Keratinocyte (primary cell): ENCODE results near the gene NRG4. TPM values are rescaled to one million over a fixed set of nuclear protein-coding genes. Genes with fewer than 3 reads are reported as not detected.
"Not testable (repeated sequence)": the region's sequence is repeated elsewhere in the genome, so short reads cannot be mapped to it uniquely, and the experiment has no call there.

Experiments
- DNase-seq: peaks from one replicate; pipeline ENCODE4 v3.0.0-alpha.2; 2011; ENCODE audit warnings: low read depth, missing footprints, low spot score
- FAIRE-seq: peaks from 2 replicates; lab custom pipeline; 2011; peaks lifted over from hg19 to GRCh38; lab: Jason Lieb, UNC
- H2AFZ ChIP-seq: 2 replicates; pipeline ENCODE4 v1.6.0; 2012; ENCODE audit warnings: low read length, control low read depth, inconsistent platforms; ENCODE audit not compliant: control insufficient read depth
- H3K27ac ChIP-seq: 2 replicates; pipeline ENCODE4 v1.5.1; 2011; ENCODE audit warnings: low read length; ENCODE audit not compliant: control insufficient read depth, insufficient read depth
- H3K27me3 ChIP-seq: 3 replicates; pipeline ENCODE4 v1.6.0; 2011; ENCODE audit warnings: low read length; ENCODE audit not compliant: control insufficient read depth, insufficient read depth; ENCODE audit errors: extremely low read depth
- H3K36me3 ChIP-seq, 2 experiments: 2 replicates in 1 of 2; 3 replicates in 1 of 2; pipeline ENCODE4 v1.5.1; 2011; ENCODE audit warnings: low read length in 2 of 2, mild to moderate bottlenecking in 1 of 2; ENCODE audit not compliant: control insufficient read depth in 2 of 2, insufficient read depth in 2 of 2; ENCODE audit errors: extremely low read depth in 1 of 2
- H3K4me1 ChIP-seq: 3 replicates; pipeline ENCODE4 v1.5.1; 2011; ENCODE audit warnings: low read length; ENCODE audit not compliant: control insufficient read depth, insufficient read depth; ENCODE audit errors: extremely low read depth
- H3K4me2 ChIP-seq: 3 replicates; pipeline ENCODE4 v1.6.0; 2011; ENCODE audit warnings: low read depth, low read length; ENCODE audit not compliant: control insufficient read depth, insufficient read depth; ENCODE audit errors: extremely low read depth
- H3K4me3 ChIP-seq, 3 experiments: fragments of 200-600 bp in 1 of 3; sonication (generic) in 1 of 3; 2 replicates in 2 of 3; 3 replicates in 1 of 3; pipeline ENCODE4 v1.5.1; 2011 to 2016; ENCODE audit warnings: low read length in 3 of 3, mild to moderate bottlenecking in 3 of 3, control low read depth in 2 of 3, inconsistent platforms in 1 of 3, low read depth in 1 of 3, mixed read lengths in 1 of 3, mixed run types in 1 of 3, moderate library complexity in 1 of 3; ENCODE audit not compliant: control insufficient read depth in 2 of 3, insufficient read depth in 2 of 3; ENCODE audit errors: extremely low read depth in 1 of 3
- H3K79me2 ChIP-seq: 2 replicates; pipeline ENCODE4 v1.6.0; 2012; ENCODE audit warnings: low read length; ENCODE audit not compliant: control insufficient read depth, insufficient read depth
- H3K9ac ChIP-seq: 3 replicates; pipeline ENCODE4 v1.6.0; 2011; ENCODE audit warnings: low read length; ENCODE audit not compliant: control insufficient read depth, insufficient read depth; ENCODE audit errors: extremely low read depth
- H3K9me1 ChIP-seq: 3 replicates; pipeline ENCODE4 v1.6.0; 2011; ENCODE audit warnings: low read length; ENCODE audit not compliant: control insufficient read depth, insufficient read depth; ENCODE audit errors: extremely low read depth
- H3K9me3 ChIP-seq: 2 replicates; pipeline ENCODE4 v1.5.1; 2012; ENCODE audit warnings: low read depth, low read length; ENCODE audit not compliant: control insufficient read depth
- H4K20me1 ChIP-seq: 3 replicates; pipeline ENCODE4 v1.6.0; 2011; ENCODE audit warnings: low read length; ENCODE audit not compliant: control insufficient read depth, insufficient read depth; ENCODE audit errors: extremely low read depth
- EZH2 ChIP-seq: IDR thresholded peaks from one replicate; pipeline ENCODE4 v1.6.1; 2012; ENCODE audit warnings: inconsistent platforms, mild to moderate bottlenecking, low read length, moderate library complexity
- dilution Hi-C: fragments of 300-500 bp; cut with MboI; formaldehyde crosslinking; loops from one replicate; pipeline ENCODE4 v1.7.0; 2020; ENCODE audit warnings: low sequenced_read_pairs; ENCODE audit not compliant: extremely low pct_ligation_motif_present
- polyA plus RNA-seq, 5 experiments: library from polyadenylated mRNA; depleted of rRNA in 3 of 5; stranded (reverse) in 3 of 5; stranded (forward) in 1 of 5; unstranded in 1 of 5; fragments of >200 nt; gene quantifications; 1 replicate in 1 of 5; 2 replicates in 3 of 5; 3 replicates in 1 of 5; pipeline versions ENCODE4 v1.2.1 to v1.2.3, GENCODE V29; 2011 to 2012; ENCODE audit warnings: missing spikeins in 2 of 5, low read depth in 1 of 5, low replicate concordance in 1 of 5
- TF ChIP-seq, protein P1 (sequence below), 3 experiments: IDR thresholded peaks in 1 of 3; conservative IDR thresholded peaks in 1 of 3; optimal IDR thresholded peaks in 1 of 3; 2 replicates in 2 of 3; 3 replicates in 1 of 3; pipeline versions ENCODE3 to v1.5.1; 2011; ENCODE audit warnings: low read length in 3 of 3, mild to moderate bottlenecking in 3 of 3, moderate library complexity in 2 of 3, control low read depth in 1 of 3, inconsistent platforms in 1 of 3; ENCODE audit not compliant: insufficient read depth in 2 of 3; ENCODE audit errors: extremely low read depth in 1 of 3

The NRG4 gene
- polyA plus RNA-seq, 1 donor (not counting 4 experiments of a cell fraction or from before 2014, with no cell fraction given), result 0.96 TPM

DNA sequence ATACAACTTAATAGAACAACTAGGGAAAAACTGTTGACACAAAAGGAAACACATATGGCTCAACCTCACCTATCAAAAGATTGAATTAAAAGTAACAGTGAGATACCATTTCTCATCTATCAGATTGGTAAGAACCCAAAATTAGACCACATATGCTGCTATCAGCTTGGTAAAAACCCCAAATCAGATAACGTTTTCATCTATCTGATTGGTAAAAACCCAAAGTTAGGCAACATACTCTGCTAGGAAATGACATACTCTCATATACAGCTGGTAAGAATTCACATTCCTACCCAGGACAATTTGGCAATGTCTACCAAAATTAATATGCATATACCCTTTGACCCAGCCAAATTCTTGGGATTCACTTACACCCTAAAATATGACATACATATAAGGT, 26.3 kb downstream of the NRG4 start:
- Histone ChIP-seq H2AFZ (no peak overlapping the region), H3K27ac (no peak overlapping the region), H3K27me3 (no peaks in the 10 kb centered on the region), H3K4me3 (no peak overlapping the region), H3K36me3 (no peaks in the 10 kb centered on the region), H3K4me2 (no peak overlapping the region), H3K79me2 (no peaks in the 10 kb centered on the region), H3K9me3 (no peaks in the 10 kb centered on the region), H3K4me1 (no peaks in the 10 kb centered on the region), H3K9ac (no peak overlapping the region), H3K9me1 (no peaks in the 10 kb centered on the region), H4K20me1 (no peaks in the 10 kb centered on the region)
- DNase-seq, result no peak
- FAIRE-seq, result no peak
- TF ChIP-seq, protein P1, sequence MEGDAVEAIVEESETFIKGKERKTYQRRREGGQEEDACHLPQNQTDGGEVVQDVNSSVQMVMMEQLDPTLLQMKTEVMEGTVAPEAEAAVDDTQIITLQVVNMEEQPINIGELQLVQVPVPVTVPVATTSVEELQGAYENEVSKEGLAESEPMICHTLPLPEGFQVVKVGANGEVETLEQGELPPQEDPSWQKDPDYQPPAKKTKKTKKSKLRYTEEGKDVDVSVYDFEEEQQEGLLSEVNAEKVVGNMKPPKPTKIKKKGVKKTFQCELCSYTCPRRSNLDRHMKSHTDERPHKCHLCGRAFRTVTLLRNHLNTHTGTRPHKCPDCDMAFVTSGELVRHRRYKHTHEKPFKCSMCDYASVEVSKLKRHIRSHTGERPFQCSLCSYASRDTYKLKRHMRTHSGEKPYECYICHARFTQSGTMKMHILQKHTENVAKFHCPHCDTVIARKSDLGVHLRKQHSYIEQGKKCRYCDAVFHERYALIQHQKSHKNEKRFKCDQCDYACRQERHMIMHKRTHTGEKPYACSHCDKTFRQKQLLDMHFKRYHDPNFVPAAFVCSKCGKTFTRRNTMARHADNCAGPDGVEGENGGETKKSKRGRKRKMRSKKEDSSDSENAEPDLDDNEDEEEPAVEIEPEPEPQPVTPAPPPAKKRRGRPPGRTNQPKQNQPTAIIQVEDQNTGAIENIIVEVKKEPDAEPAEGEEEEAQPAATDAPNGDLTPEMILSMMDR (optimal IDR thresholded peaks at IDR 0.05 in 1 of 3, IDR thresholded peaks at IDR 0.05 in 1 of 3, conservative IDR thresholded peaks at IDR 0.05 in 1 of 3; ENCODE audit: extremely low read depth in 1 of 3, insufficient read depth in 2 of 3, low read length in 3 of 3), result no peak
- TF ChIP-seq EZH2, result no peak
- dilution Hi-C loops, result no loop called here

DNA sequence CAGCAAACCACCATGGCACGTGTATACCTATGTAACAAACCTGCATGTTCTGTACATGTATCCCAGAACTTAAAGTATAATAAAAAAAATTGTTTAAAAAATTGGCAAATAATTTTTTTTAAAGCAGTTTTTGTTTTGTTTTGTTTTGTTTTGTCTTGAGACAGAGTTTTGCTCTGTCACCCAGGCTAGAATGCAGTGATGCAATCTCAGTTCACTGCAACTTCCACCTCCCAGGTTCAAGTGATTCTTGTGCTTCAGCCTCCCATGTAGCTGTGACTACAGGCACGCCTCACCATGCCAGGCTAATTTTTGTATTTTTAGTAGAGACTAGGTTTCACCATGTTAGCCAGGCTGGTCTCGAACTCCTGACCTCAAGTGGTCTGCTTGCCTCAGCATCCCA, 27.5 kb downstream of the NRG4 start:
- dilution Hi-C loops, FAIRE-seq, H3K27me3 ChIP-seq: not testable (repeated sequence)

DNA sequence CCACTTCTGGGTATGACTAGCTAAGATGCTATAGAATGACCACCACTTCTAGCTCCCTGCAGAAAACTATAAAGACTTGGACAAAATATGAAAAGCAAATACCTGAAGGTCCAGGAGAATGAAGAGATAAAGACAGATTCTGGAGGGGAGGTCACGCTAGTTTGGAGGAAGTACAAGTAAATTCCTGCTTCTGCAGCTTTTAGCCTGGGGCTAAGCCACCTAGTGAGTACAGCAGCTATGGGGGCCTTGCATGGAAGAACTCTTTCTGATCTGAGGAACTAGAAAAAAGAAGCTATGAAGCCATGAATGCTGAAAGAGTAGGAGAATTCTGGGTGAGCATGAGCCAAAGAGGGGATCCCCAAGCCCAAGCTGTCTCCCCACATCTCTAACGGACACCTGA, 29.8 kb downstream of the NRG4 start:
- no peaks in the 10 kb centered on the region for H3K4me1 ChIP-seq
- no peak for TF ChIP-seq EZH2
- TF ChIP-seq, protein P1 (optimal IDR thresholded peaks at IDR 0.05 in 1 of 3, IDR thresholded peaks at IDR 0.05 in 1 of 3, conservative IDR thresholded peaks at IDR 0.05 in 1 of 3; ENCODE audit: extremely low read depth in 1 of 3, insufficient read depth in 2 of 3, low read length in 3 of 3), result no peak
- H3K9ac ChIP-seq, result no peak overlapping the region
- no peaks in the 10 kb centered on the region for H3K27me3 ChIP-seq
- no peak overlapping the region for H2AFZ ChIP-seq
- H3K4me2 ChIP-seq, result no peak overlapping the region
- dilution Hi-C loops, result no loop called here
- FAIRE-seq (no peak), DNase-seq (no peak)
- no peaks in the 10 kb centered on the region for H3K9me3 ChIP-seq
- no peak overlapping the region for H3K27ac ChIP-seq
- no peaks in the 10 kb centered on the region for H3K9me1 ChIP-seq
- H3K79me2 ChIP-seq, result no peaks in the 10 kb centered on the region
- no peaks in the 10 kb centered on the region for H4K20me1 ChIP-seq
- no peaks in the 10 kb centered on the region for H3K36me3 ChIP-seq
- H3K4me3 ChIP-seq, result no peak overlapping the region

More for the DNA sequence above, 27.5 kb downstream of the NRG4 start:
- H3K4me1 ChIP-seq, H2AFZ ChIP-seq, H3K79me2 ChIP-seq, H3K9me3 ChIP-seq, H3K4me3 ChIP-seq, H3K27ac ChIP-seq, DNase-seq, H3K36me3 ChIP-seq, H3K9me1 ChIP-seq, H3K4me2 ChIP-seq, H3K9ac ChIP-seq, H4K20me1 ChIP-seq: not testable (repeated sequence)
